Retinal pigment epithelial cell (primary cell): ENCODE measurements around the gene TCEANC2.
"Not testable (repeated sequence)": the region's sequence is repeated elsewhere in the genome, so short reads cannot be mapped to it uniquely, and the experiment has no call there.

Source experiments
- DNase-seq: peaks from one replicate; pipeline ENCODE4 v3.0.0-alpha.2; 2010; ENCODE audit warnings: low read depth
- H3K4me3 ChIP-seq: 2 replicates; pipeline ENCODE4 v1.5.1; 2011; ENCODE audit warnings: mild to moderate bottlenecking, low read length, control low read depth, moderate library complexity
- TF ChIP-seq, protein P1 (sequence below): conservative IDR thresholded peaks from 2 replicates; pipeline ENCODE4 v1.5.1; 2011; ENCODE audit warnings: low read depth, low read length, control low read depth, inconsistent platforms

Gene TCEANC2

DNA sequence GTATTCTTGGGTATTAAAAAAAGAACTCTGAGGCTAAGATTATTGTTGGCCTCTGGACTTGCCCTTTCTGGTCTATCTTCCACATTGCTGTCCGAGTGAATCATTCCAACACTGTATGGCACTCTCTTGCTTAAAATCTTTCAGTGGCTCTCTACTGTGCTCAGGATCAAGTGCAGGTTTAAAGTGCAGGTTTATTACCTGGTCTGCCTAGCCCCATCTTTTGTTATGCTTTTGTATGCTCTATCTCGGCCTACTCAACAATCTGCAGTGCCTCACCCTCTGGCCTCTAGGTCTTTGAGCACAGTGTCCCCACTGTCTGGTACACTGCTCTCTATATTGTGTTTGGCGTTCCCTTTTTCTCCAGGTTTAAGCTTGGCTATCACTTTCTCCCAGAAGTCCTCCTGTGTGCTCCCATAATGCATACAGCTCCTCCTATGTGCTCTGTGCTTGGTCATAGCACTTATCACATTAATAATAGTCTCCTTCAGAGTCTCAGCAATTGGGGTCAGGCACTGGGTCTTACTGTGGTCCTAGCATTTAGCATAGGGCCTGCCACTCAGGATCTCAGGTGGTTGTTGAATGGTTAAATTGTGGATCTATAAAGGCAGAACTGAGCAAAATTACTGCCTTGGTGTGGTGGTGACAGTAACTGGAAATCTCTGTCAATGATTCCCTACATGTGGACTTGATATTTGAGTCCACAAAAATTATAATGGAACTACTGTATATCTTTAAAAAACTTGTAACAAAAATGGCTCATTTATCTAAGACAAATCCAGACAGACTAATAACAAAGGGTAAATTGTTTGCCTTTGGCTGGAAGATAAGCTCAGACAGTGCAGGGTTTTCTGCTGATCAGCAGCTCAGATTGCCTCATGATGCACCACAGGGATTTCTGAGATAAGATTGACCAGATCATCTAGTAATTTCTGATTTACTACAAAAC is 24.8 kb upstream of the TCEANC2 start:
- H3K4me3 ChIP-seq: no peak overlapping the region
- TF ChIP-seq, protein P1, sequence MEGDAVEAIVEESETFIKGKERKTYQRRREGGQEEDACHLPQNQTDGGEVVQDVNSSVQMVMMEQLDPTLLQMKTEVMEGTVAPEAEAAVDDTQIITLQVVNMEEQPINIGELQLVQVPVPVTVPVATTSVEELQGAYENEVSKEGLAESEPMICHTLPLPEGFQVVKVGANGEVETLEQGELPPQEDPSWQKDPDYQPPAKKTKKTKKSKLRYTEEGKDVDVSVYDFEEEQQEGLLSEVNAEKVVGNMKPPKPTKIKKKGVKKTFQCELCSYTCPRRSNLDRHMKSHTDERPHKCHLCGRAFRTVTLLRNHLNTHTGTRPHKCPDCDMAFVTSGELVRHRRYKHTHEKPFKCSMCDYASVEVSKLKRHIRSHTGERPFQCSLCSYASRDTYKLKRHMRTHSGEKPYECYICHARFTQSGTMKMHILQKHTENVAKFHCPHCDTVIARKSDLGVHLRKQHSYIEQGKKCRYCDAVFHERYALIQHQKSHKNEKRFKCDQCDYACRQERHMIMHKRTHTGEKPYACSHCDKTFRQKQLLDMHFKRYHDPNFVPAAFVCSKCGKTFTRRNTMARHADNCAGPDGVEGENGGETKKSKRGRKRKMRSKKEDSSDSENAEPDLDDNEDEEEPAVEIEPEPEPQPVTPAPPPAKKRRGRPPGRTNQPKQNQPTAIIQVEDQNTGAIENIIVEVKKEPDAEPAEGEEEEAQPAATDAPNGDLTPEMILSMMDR: no peak
- no peak for DNase-seq

DNA sequence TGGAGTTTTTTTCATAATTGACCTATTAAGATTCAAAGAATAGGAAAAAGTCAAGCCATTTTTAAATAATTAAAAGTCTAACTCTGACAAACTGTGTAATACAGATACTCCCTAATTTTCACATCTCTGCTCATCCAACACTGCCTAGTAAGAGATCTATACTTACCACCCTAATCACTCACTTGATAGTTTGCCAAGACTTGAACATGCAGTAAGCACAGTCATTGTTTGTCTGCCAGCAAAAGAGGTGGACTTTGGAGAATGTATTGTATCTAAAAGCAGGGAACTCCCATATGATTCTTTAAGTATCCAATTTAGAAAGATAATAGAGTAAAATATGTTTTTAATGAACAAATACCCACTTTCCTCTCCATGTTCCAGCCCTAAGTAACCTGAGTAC is 15.9 kb upstream of the TCEANC2 start:
- no peak overlapping the region for H3K4me3 ChIP-seq
- no peak for DNase-seq
- TF ChIP-seq, protein P1: no peak

DNA sequence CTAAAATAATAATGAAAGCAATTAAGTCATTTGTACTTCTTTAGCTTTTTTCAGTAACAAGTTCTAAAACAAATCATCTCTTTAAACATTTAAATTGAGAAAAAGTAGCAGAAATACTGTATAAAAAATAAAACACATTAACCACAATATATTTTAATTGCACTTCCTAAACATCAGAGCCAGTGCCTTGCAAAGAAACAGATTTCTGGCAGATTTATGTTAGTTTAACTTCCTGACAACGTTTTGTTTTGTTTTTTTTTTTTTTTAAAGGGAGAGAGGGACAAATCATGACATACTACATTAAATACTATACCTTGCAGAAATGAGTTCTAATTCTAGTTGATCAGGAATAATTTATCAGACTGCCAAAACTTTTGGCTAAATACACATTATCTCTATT is 11.6 kb upstream of the TCEANC2 start:
- DNase-seq: no peak
- TF ChIP-seq, protein P1: no peak
- no peak overlapping the region for H3K4me3 ChIP-seq

DNA sequence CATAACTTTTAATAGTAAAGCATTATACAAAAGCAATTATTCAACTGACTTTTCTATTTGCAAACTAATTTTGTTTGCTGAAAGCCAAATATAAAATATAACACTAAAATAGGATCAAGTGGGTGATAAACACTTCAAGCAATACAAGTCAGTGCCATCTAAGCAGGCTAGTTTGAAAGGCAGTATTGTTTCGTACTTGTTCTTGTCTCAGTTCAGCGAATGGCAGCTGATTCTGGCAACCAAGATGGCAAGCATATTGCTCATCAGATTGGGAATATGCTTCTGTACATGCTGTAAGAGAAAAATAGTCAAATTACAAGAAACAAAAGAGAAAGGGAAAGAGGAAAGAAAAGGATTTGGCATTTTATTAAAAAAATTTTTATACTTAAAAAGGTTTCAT is 7.9 kb upstream of the TCEANC2 start:
- TF ChIP-seq, protein P1: no peak
- no peak for DNase-seq
- no peak overlapping the region for H3K4me3 ChIP-seq

DNA sequence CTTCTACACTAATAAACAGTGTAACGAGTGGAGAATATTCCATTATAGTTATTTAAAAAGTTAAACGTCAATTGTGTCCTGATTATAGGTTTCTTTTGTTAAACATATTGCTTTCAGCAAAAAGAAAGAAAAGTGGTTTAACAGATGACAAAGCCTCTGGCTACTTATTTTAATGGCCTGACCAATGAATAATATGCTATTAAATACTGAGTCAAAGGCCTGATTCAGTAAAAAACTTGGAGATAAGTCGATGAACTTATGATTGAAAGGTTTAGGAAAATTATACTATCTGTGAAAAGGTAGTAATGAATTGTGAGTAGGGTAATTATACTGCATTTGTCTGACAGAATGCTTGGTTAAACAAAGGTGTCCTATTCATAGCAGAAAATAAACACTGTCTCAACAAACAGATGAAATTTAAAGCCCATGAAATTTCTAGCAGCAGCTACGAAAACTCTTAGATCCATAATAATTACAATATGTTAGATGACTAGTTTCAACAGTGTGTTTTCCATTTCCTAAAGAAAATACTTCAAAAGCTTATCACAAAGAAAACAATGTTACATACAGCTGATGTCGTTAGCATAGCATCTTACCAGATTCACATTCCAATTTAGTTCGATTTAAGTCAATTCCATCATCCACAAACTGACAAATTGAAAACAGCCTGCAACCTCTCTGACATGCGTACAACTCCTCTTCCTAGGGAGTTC is 6.6 kb upstream of the TCEANC2 start:
- TF ChIP-seq, protein P1: no peak
- DNase-seq: no peak
- H3K4me3 ChIP-seq: no peak overlapping the region

DNA sequence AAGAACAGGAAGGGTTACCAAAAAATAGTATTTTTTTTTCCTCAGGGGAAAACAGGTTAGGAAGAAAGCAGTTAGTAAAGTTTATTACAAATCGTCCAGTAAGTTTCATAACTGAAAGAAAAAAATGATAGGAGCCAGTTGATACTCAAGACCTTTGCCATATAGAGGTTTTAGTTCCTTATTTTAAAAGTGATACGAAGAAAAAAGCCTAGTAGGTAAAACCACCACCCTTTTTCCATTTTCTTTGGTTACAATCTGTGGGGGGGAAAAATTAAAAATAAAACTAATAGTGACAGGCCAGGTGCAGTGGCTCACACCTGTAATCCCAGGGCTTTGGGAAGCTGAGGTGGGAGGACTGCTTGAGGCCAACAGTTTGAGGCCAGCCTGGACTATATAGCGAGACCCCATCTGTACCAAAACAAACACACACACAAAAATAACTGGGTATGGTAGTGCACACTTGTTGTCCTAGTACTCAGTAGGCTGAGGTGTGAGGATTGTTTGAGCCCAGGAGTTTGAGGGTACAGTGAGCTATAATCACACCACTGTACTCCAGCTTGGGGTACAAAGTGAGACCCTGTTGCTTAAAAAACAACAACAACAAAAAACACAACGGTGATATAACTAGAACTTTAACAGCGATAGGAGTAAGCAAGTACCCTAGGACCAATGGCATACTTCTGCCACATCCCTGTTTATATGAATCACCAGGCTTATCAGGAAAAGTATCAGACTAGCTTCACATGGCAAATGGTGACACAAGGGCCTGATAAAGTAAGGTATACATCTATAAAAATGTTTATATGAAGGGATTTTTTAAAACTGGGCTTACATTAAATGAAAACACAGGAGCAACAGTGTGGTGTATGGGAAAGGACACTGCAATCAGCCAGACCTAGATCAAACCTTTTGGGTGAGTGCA is 5.8 kb upstream of the TCEANC2 start:
- TF ChIP-seq, protein P1: no peak
- H3K4me3 ChIP-seq: no peak overlapping the region

DNA sequence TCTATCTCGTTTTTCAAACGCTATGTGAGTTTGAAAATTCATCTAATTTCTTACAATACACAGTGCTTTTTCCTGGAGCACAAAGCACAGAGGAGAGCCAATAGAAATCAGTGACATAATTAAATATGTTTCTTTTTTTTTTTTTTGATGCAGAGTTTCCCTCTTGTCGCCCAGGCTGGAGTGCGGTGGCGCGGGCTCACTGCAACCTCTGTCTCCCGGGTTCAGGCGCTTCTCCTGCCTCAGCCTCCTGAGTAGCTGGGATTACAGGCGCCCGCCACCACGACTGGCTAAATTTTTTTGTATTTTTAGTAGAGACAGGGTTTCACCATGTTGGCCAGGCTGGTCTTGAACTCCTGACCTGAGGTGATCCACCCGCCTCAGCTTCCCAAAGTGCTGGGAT is 3.0 kb upstream of the TCEANC2 start:
- not testable (repeated sequence) for DNase-seq, H3K4me3 ChIP-seq

More for the DNA sequence above, 5.8 kb upstream of the TCEANC2 start:
- no peak for DNase-seq
